ENCODE measurements around the gene FNDC10. TPM values are rescaled to one million over a fixed set of nuclear protein-coding genes. Genes with fewer than 3 reads are reported as not detected.
A peak's percentile ranks its signal among the peaks of the same experiment; 100 is the strongest.

Gene FNDC10
- total RNA-seq, 1 experiment from 2014 or later, result 15.2 TPM

- Histone ChIP-seq H3K4me2 (ENCODE audit: insufficient read depth, insufficient read length, low read length) (no peak overlapping the region), H3K79me2 (ENCODE audit: insufficient read depth, low read length) (no peaks in the 10 kb centered on the region), H3K56ac (ENCODE audit: insufficient read length, low read depth, low read length) (no peak overlapping the region), H3K79me1 (ENCODE audit: insufficient read depth, low read depth, low read length, poor library complexity, severe bottlenecking) (no peaks in the 10 kb centered on the region), H2AK5ac (ENCODE audit: insufficient read length, low read length) (no peak overlapping the region), H3K27ac (ENCODE audit: insufficient read length, low read depth, low read length) (no peak overlapping the region), H3K18ac (ENCODE audit: insufficient read length, low read depth, low read length) (no peak overlapping the region), H4K8ac (replicated peaks; ENCODE audit: insufficient read length, low read depth, low read length) (no peak overlapping the region), H4K5ac (ENCODE audit: insufficient read length, low read depth, low read length) (no peak overlapping the region), H2AFZ (ENCODE audit: low read length) (no peak overlapping the region), H3K4me1 (ENCODE audit: insufficient read depth, low read length) (no peaks in the 10 kb centered on the region), H3T11ph (ENCODE audit: low read length) (no peak overlapping the region), H2BK120ac (ENCODE audit: low read depth, low read length, poor library complexity, severe bottlenecking) (no peak overlapping the region), H2BK5ac (ENCODE audit: insufficient read length, low read length) (no peak overlapping the region), H3K14ac (ENCODE audit: insufficient read depth, low read length) (no peak overlapping the region; the same call in 1 of the 2 replicates), H3K27me3 (ENCODE audit: insufficient read depth, low read length) (no peaks in the 10 kb centered on the region), H2BK20ac (ENCODE audit: low read depth, low read length, poor library complexity, severe bottlenecking) (no peak overlapping the region), H4K20me1 (ENCODE audit: control insufficient read depth, insufficient read depth, insufficient read length) (no peaks in the 10 kb centered on the region), H4K91ac (ENCODE audit: insufficient read length, low read depth, low read length) (no peak overlapping the region), H3K23me2 (ENCODE audit: insufficient read length, low read depth, low read length, poor library complexity, severe bottlenecking) (no peaks in the 10 kb centered on the region), H3K4ac (ENCODE audit: low read depth, low read length) (no peak overlapping the region), H3K9ac (ENCODE audit: extremely low read depth, insufficient read length, low read length) (no peak overlapping the region), H3K9me3 (ENCODE audit: control insufficient read depth, low read depth, low read length) (no peaks in the 10 kb centered on the region), H2BK12ac (ENCODE audit: insufficient read length, low read depth, low read length) (no peak overlapping the region), H3K23ac (ENCODE audit: insufficient read length, low read depth, low read length) (no peak overlapping the region), H2BK15ac (ENCODE audit: low read depth, low read length) (no peak overlapping the region)
- no peak overlapping the region for H3K4me3 Mint-ChIP-seq
- WGBS (ENCODE audit: extremely low coverage, insufficient read length, low lambda C conversion rate), result no CpG with 5 or more reads among the region's 21 CpGs
- H3K36me3 Mint-ChIP-seq (ENCODE audit: insufficient read depth in 1 of 3, low read depth in 3 of 3), result peaks cover 2 to 6% (median 5%) of the 10 kb centered on the region in 3 experiments; a peak in 6 of 7 replicates
- no peak for TF ChIP-seq CTCF (conservative IDR thresholded peaks at IDR 0.05)
- H3K27me3 Mint-ChIP-seq (ENCODE audit: low read depth), result no peaks in the 10 kb centered on the region; the same call in 1 of the 2 replicates
- no peaks in the 10 kb centered on the region for H3K9me3 Mint-ChIP-seq
- no peak for DNase-seq
- H3K4me1 Mint-ChIP-seq, result no peaks in the 10 kb centered on the region
- peak overlapping the region; percentile 21 to 82 (median 78); a peak in 4 of 7 replicates for H3K27ac Mint-ChIP-seq
Observed at GRCh38 chr1:1622010-1622787, 22.3 kb upstream of the FNDC10 start.
